ENCODE results near the gene ZNF514.

DNA sequence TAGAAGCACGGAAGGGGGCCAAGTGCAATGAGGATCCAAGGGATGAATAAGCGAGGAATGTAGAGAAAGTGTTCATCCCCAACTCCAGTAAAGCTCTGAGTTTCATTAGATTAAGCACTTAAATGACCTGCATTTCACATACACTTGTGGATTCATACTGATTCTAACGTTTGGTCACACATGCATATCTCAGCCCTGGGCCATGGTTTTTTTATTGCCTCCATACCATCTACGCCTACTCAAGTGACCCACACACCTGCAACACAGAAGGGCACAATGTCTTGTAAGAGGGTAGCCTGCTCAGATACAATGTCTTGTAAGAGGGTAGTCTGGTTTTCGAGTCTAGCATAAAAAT lies 37.5 kb downstream of the ZNF514 start:
- TF ChIP-seq, protein P1, sequence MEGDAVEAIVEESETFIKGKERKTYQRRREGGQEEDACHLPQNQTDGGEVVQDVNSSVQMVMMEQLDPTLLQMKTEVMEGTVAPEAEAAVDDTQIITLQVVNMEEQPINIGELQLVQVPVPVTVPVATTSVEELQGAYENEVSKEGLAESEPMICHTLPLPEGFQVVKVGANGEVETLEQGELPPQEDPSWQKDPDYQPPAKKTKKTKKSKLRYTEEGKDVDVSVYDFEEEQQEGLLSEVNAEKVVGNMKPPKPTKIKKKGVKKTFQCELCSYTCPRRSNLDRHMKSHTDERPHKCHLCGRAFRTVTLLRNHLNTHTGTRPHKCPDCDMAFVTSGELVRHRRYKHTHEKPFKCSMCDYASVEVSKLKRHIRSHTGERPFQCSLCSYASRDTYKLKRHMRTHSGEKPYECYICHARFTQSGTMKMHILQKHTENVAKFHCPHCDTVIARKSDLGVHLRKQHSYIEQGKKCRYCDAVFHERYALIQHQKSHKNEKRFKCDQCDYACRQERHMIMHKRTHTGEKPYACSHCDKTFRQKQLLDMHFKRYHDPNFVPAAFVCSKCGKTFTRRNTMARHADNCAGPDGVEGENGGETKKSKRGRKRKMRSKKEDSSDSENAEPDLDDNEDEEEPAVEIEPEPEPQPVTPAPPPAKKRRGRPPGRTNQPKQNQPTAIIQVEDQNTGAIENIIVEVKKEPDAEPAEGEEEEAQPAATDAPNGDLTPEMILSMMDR (conservative IDR thresholded peaks at IDR 0.05) = no peak
- no peak for TF ChIP-seq ZFX (IDR thresholded peaks at IDR 0.05)
